Measurements from ENCODE around the gene CALHM5.
"Not testable (repeated sequence)": the region's sequence is repeated elsewhere in the genome, so short reads cannot be mapped to it uniquely, and the experiment has no call there.

Gene CALHM5

GRCh38 chr6:116485559-116486184, 25.8 kb upstream of the CALHM5 start:
- TF ChIP-seq CTCF (conservative IDR thresholded peaks at IDR 0.05), result no peak
- no peak for TF ChIP-seq ZFX (IDR thresholded peaks at IDR 0.05)
- no peak overlapping the region for H3K27ac ChIP-seq

GRCh38 chr6:116491610-116492330, 19.7 kb upstream of the CALHM5 start:
- TF ChIP-seq ZFX (IDR thresholded peaks at IDR 0.05), result no peak
- TF ChIP-seq CTCF (conservative IDR thresholded peaks at IDR 0.05), result no peak
- no peak overlapping the region for H3K27ac ChIP-seq

GRCh38 chr6:116492331-116493067, 18.9 kb upstream of the CALHM5 start:
- no peak overlapping the region for H3K27ac ChIP-seq
- TF ChIP-seq ZFX (IDR thresholded peaks at IDR 0.05) (no peak), CTCF (conservative IDR thresholded peaks at IDR 0.05) (no peak)

- not testable (repeated sequence) for H3K27ac ChIP-seq
Measured at GRCh38 chr6:116495161-116495560, 16.3 kb upstream of the CALHM5 start.

- H3K27ac ChIP-seq, result no peak overlapping the region
- TF ChIP-seq ZFX (IDR thresholded peaks at IDR 0.05), result no peak
- no peak for TF ChIP-seq CTCF (conservative IDR thresholded peaks at IDR 0.05)
Measured at GRCh38 chr6:116497113-116497676, 14.2 kb upstream of the CALHM5 start.

- TF ChIP-seq CTCF (conservative IDR thresholded peaks at IDR 0.05), result no peak
- no peak for TF ChIP-seq ZFX (IDR thresholded peaks at IDR 0.05)
Measured at GRCh38 chr6:116500969-116501433, 10.4 kb upstream of the CALHM5 start.

GRCh38 chr6:116507324-116507723, 4.1 kb upstream of the CALHM5 start:
- H3K27ac ChIP-seq, result no peak overlapping the region
- TF ChIP-seq ZFX (IDR thresholded peaks at IDR 0.05), result no peak
- no peak for TF ChIP-seq CTCF (conservative IDR thresholded peaks at IDR 0.05)

More at GRCh38 chr6:116500969-116501433, 10.4 kb upstream of the CALHM5 start:
- H3K27ac ChIP-seq, result no peak overlapping the region
